Measurements from ENCODE around the gene PRR30. TPM values are rescaled to one million over a fixed set of nuclear protein-coding genes. Genes with fewer than 3 reads are reported as not detected.

The PRR30 gene
- total RNA-seq, 1 donor from 2014 or later = not detected

GRCh38 chr2:27100036-27100435, 39.2 kb downstream of the PRR30 start:
- intact Hi-C loops (cut with micrococcal nuclease) = no loop called here

GRCh38 chr2:27099334-27099955, 39.8 kb downstream of the PRR30 start:
- intact Hi-C loops (cut with micrococcal nuclease) = no loop called here

- intact Hi-C loops (cut with micrococcal nuclease) = no loop called here
Observed at GRCh38 chr2:27097341-27097740, 41.9 kb downstream of the PRR30 start.

- intact Hi-C loops (cut with micrococcal nuclease) = loop anchor here (1.0 kb wide), 5 partner anchors 11 to 259 kb away; partner anchors contain the start of genes ABHD1, GTF3C2, KHK and PREB
Observed at GRCh38 chr2:27096748-27097297, 42.4 kb downstream of the PRR30 start.

GRCh38 chr2:27095745-27096651, 43.2 kb downstream of the PRR30 start:
- intact Hi-C loops (cut with micrococcal nuclease) = loop anchor here (1.0 kb wide), 5 partner anchors 10 to 260 kb away; partner anchors contain the start of genes ABHD1, GTF3C2, KHK and PREB

- intact Hi-C loops (cut with micrococcal nuclease) = no loop called here
Observed at GRCh38 chr2:27095427-27095744, 43.8 kb downstream of the PRR30 start.

GRCh38 chr2:27094353-27094984, 44.7 kb downstream of the PRR30 start:
- intact Hi-C loops (cut with micrococcal nuclease) = no loop called here

- intact Hi-C loops (cut with micrococcal nuclease) = no loop called here
Observed at GRCh38 chr2:27093430-27094352, 45.5 kb downstream of the PRR30 start.

- intact Hi-C loops (cut with micrococcal nuclease) = no loop called here
Observed at GRCh38 chr2:27092696-27093429, 46.3 kb downstream of the PRR30 start.

- intact Hi-C loops (cut with micrococcal nuclease) = no loop called here
Observed at GRCh38 chr2:27091746-27092695, 47.2 kb downstream of the PRR30 start.

GRCh38 chr2:27089111-27089954, 49.9 kb downstream of the PRR30 start:
- intact Hi-C loops (cut with micrococcal nuclease) = loop anchor here (10.0 kb wide), 2 partner anchors 575 to 1785 kb away; partner anchors contain the start of genes SLC4A1AP, SUPT7L and TRMT61B

GRCh38 chr2:27088634-27089033, 50.6 kb downstream of the PRR30 start:
- intact Hi-C loops (cut with micrococcal nuclease) = loop anchor here (10.0 kb wide), 2 partner anchors 576 to 1786 kb away; partner anchors contain the start of genes SLC4A1AP, SUPT7L and TRMT61B

GRCh38 chr2:27087823-27088410, 51.3 kb downstream of the PRR30 start:
- intact Hi-C loops (cut with micrococcal nuclease) = loop anchor here (2.0 to 10.0 kb wide), 3 partner anchors 175 to 1787 kb away; partner anchors contain the start of genes SLC30A3, SLC4A1AP, SUPT7L and TRMT61B

Measured in T-helper 1 cell treated with Interleukin-12 subunit alpha and Interleukin-12 subunit beta and Interleukin-4 antibody, amounts not matched to agents 30 ng/mL and 1 ng/mL, for 36 hours (primary cell).